HCT116 (cell line): ENCODE data around the gene ANP32D. TPM values are rescaled to one million over a fixed set of nuclear protein-coding genes. Genes with fewer than 3 reads are reported as not detected.

Source experiments
- ATAC-seq: fragments of 200-7000 bp; cut with Tn5 transposase; 2 replicates; pipeline ENCODE4 v1.9.1; 2020; ENCODE audit warnings: mild to moderate bottlenecking, moderate library complexity
- BruUV-seq: library from RNA; stranded (reverse); fragments of 400-500 nt; replicated peaks from 2 replicates; lab custom pipeline; 2021; lab: Mats Ljungman, UMichigan
- CTCF ChIA-PET: fragments of 300-600 bp; sonication (Branson Sonifier 250); formaldehyde crosslinking; loops from one replicate; lab custom pipeline; 2021; ENCODE audit warnings: antibody characterized with exemption; lab: Charles Lee
- POLR2A ChIA-PET: fragments of 300-600, 350-600 bp; sonication (Branson Sonifier 250); formaldehyde crosslinking; loops from one replicate; lab custom pipeline; 2021; ENCODE audit warnings: antibody characterized with exemption; lab: Charles Lee
- RAD21 ChIA-PET, 2 experiments: fragments of 300-600 bp; sonication (Branson Sonifier 250); formaldehyde crosslinking; loops; one replicate each; lab custom pipeline; 2023; ENCODE audit warnings: low total read pairs in 2 of 2; ENCODE audit not compliant: uncharacterized antibody in 2 of 2, unreplicated experiment in 2 of 2, low non-redundant PET in 1 of 2; lab: Charles Lee
- DNase-seq: peaks from one replicate; pipeline ENCODE4 v3.0.0-alpha.2; 2010; ENCODE audit warnings: low read depth, low spot score
- H2AFZ ChIP-seq: fragments of 200-600 bp; shearing (Covaris generic), sonication (generic); 2 replicates; pipeline ENCODE4 v1.6.1; 2017; ENCODE audit warnings: low read depth, mixed run types, mixed read lengths, antibody characterized with exemption, low read length; ENCODE audit not compliant: poor library complexity, severe bottlenecking
- H3K27ac ChIP-seq: 2 replicates; pipeline ENCODE4 v1.5.1; 2012; ENCODE audit warnings: low read depth, low read length
- H3K27me3 ChIP-seq: fragments of 200-600 bp; sonication (generic); 2 replicates; pipeline ENCODE4 v1.6.1; 2016; ENCODE audit warnings: mixed run types, low read length, mixed read lengths; ENCODE audit not compliant: insufficient read depth
- H3K36me3 ChIP-seq, 2 experiments: fragments of 200-500 bp in 1 of 2; fragments of 200-600 bp in 1 of 2; sonication (Bioruptor generic) in 1 of 2; sonication (generic) in 1 of 2; 2 replicates each; pipeline versions ENCODE4 v1.5.1 to v1.6.1; 2014 to 2016; ENCODE audit warnings: low read length in 2 of 2, inconsistent platforms in 1 of 2, mixed read lengths in 1 of 2, mixed run types in 1 of 2; ENCODE audit not compliant: insufficient read depth in 2 of 2, control insufficient read depth in 1 of 2
- H3K4me1 ChIP-seq, 2 experiments: fragments of 200-600 bp in 1 of 2; sonication (generic) in 1 of 2; 2 replicates each; pipeline versions ENCODE4 v1.5.1 to v1.6.1; 2012 to 2017; ENCODE audit warnings: low read length in 2 of 2, inconsistent platforms in 1 of 2, mild to moderate bottlenecking in 1 of 2, mixed read lengths in 1 of 2, mixed run types in 1 of 2, moderate library complexity in 1 of 2; ENCODE audit not compliant: insufficient read depth in 2 of 2, control insufficient read depth in 1 of 2
- H3K4me2 ChIP-seq: fragments of 200-600 bp; sonication (generic); 2 replicates; pipeline ENCODE4 v1.6.1; 2017; ENCODE audit warnings: mixed run types, low read length, mixed read lengths
- H3K4me3 ChIP-seq, 2 experiments: fragments of 200-600 bp in 1 of 2; sonication (generic) in 1 of 2; replicated peaks in 1 of 2; 2 replicates each; pipeline ENCODE4 v1.5.1; 2011 to 2016; ENCODE audit warnings: low read length in 2 of 2, control low read depth in 1 of 2, low read depth in 1 of 2, mild to moderate bottlenecking in 1 of 2, mixed read lengths in 1 of 2, mixed run types in 1 of 2
- H3K79me2 ChIP-seq: fragments of 200-600 bp; sonication (generic); 2 replicates; pipeline ENCODE4 v1.6.1; 2017; ENCODE audit warnings: mild to moderate bottlenecking, mixed run types, low read length, moderate library complexity, mixed read lengths; ENCODE audit not compliant: insufficient read depth
- H3K9ac ChIP-seq: fragments of 200-600 bp; sonication (generic); 2 replicates; pipeline ENCODE4 v1.6.1; 2016; ENCODE audit warnings: low read length, mixed read lengths
- H3K9me2 ChIP-seq: fragments of 200-600 bp; sonication (generic), shearing (Covaris generic); 2 replicates; pipeline ENCODE4 v1.6.1; 2017; ENCODE audit warnings: mixed run types, mild to moderate bottlenecking, moderate library complexity; ENCODE audit not compliant: insufficient read depth
- H3K9me3 ChIP-seq, 2 experiments: fragments of 200-500 bp in 1 of 2; fragments of 200-600 bp in 1 of 2; sonication (Bioruptor generic) in 1 of 2; sonication (generic) in 1 of 2; 2 replicates each; pipeline ENCODE4 v1.6.1; 2014 to 2017; ENCODE audit warnings: low read length in 2 of 2, mixed read lengths in 2 of 2, inconsistent platforms in 1 of 2, low read depth in 1 of 2, mild to moderate bottlenecking in 1 of 2, mixed run types in 1 of 2, moderate library complexity in 1 of 2; ENCODE audit not compliant: control insufficient read depth in 1 of 2, insufficient read depth in 1 of 2
- H4K20me1 ChIP-seq: fragments of 200-600 bp; sonication (generic), shearing (Covaris generic); 2 replicates; pipeline ENCODE4 v1.6.1; 2017; ENCODE audit warnings: mixed run types, mild to moderate bottlenecking, moderate library complexity; ENCODE audit not compliant: insufficient read depth
- CBX3 ChIP-seq: IDR thresholded peaks from 2 replicates; pipeline ENCODE4 v1.6.1; 2012; ENCODE audit warnings: low read depth
- EGR1 ChIP-seq: IDR thresholded peaks from 2 replicates; pipeline ENCODE4 v1.6.1; 2012; ENCODE audit warnings: low read depth
- ELF1 ChIP-seq: IDR thresholded peaks from 2 replicates; pipeline ENCODE4 v1.6.1; 2012; ENCODE audit warnings: low read depth, borderline replicate concordance
- EZH2phosphoT487 ChIP-seq: fragments of 200-600 bp; IDR thresholded peaks from 2 replicates; pipeline ENCODE4 v1.6.1; 2018; ENCODE audit warnings: antibody characterized with exemption, borderline replicate concordance
- FOSL1 ChIP-seq: IDR thresholded peaks from 2 replicates; pipeline ENCODE4 v1.6.1; 2012; ENCODE audit warnings: low read depth
- JUND ChIP-seq: IDR thresholded peaks from 2 replicates; pipeline ENCODE4 v1.6.1; 2012
- POLR2AphosphoS5 ChIP-seq: IDR thresholded peaks from 2 replicates; pipeline ENCODE4 v1.6.1; 2011; ENCODE audit warnings: mild to moderate bottlenecking, low read depth, low read length, moderate library complexity
- RAD21 ChIP-seq: IDR thresholded peaks from 2 replicates; pipeline ENCODE4 v1.6.1; 2012; ENCODE audit warnings: low read depth, mild to moderate bottlenecking
- SIN3A ChIP-seq: IDR thresholded peaks from 2 replicates; pipeline ENCODE4 v1.6.1; 2012; ENCODE audit warnings: low read depth
- SP1 ChIP-seq: IDR thresholded peaks from 2 replicates; pipeline ENCODE4 v1.6.1; 2012; ENCODE audit warnings: low read depth
- TCF7L2 ChIP-seq: IDR thresholded peaks from 2 replicates; pipeline ENCODE4 v1.7.0; 2011; ENCODE audit warnings: borderline replicate concordance, inconsistent platforms; ENCODE audit not compliant: insufficient read depth, insufficient read length; ENCODE audit errors: extremely low read depth
- ZFX ChIP-seq: fragments of 450-650 bp; IDR thresholded peaks from 2 replicates; pipeline ENCODE4 v1.6.1; 2017
- ZNF274 ChIP-seq: fragments of 200-500 bp; sonication (Bioruptor generic); IDR thresholded peaks from 2 replicates; pipeline ENCODE4 v1.6.1; 2014; ENCODE audit warnings: mild to moderate bottlenecking, low read depth, low read length, inconsistent platforms
- intact Hi-C: fragments of 100-400 bp; cut with micrococcal nuclease; formaldehyde crosslinking; loops from 2 replicates; pipeline ENCODE4 v1.10.0; 2022
- total RNA-seq: library from RNA; stranded (reverse); gene quantifications from one replicate; pipeline ENCODE4 v1.2.1, GENCODE V29; 2021; ENCODE audit not compliant: unreplicated experiment
- TF ChIP-seq, protein P1 (sequence below): IDR thresholded peaks from 2 replicates; pipeline ENCODE4 v1.6.1; 2012
- TF ChIP-seq, protein P2 (sequence below): IDR thresholded peaks from 2 replicates; pipeline ENCODE4 v1.6.1; 2012; ENCODE audit warnings: low read depth
- TF ChIP-seq, protein P3 (sequence below): IDR thresholded peaks from 2 replicates; pipeline ENCODE4 v1.6.1; 2012
- TF ChIP-seq, protein P4 (sequence below), 3 experiments: fragments of 200-600 bp in 1 of 3; sonication (generic) in 1 of 3; IDR thresholded peaks in 2 of 3; conservative IDR thresholded peaks in 1 of 3; 2 replicates each; pipeline ENCODE4 v1.5.1; 2012 to 2017; ENCODE audit warnings: low read depth in 2 of 3, low read length in 2 of 3, antibody characterized with exemption in 1 of 3, borderline replicate concordance in 1 of 3, control low read depth in 1 of 3, mild to moderate bottlenecking in 1 of 3, mixed read lengths in 1 of 3, mixed run types in 1 of 3, moderate library complexity in 1 of 3; ENCODE audit not compliant: insufficient read depth in 1 of 3

Gene ANP32D
- total RNA-seq, 1 experiment from 2014 or later: not detected

DNA sequence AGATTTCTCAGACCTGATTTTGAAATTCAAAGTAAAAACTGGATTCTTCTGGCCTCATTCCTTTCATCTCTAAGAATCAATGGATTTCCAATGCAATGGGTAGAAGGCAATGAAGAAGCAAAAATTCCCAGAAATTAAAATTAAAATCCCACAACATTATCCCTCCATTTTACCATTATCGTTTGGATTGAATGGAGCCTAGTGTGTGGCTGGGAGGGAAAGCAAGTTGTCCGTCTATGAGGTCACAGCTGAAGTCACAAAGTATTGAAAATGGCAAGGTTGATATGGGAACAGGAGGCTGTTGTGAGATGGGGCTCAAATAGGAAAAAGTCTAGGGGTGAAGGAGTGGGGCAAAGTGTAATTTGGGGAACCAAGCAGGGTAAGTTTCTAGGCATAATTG lies 9.8 kb downstream of the ANP32D start, which contains the start of gene C12orf54:
TSS of gene C12orf54 (plus strand) at position 301 of the 400 bp plus-strand sequence. CDS start 799 bp downstream, outside the sequence.
- ChIA-PET CTCF (no interaction called here), RAD21 (no interaction called here), POLR2A (no interaction called here)
- no peaks in the 10 kb centered on the region for H3K27me3 ChIP-seq
- no peak for ATAC-seq
- no peak within 1 kb of the TSS for H2AFZ ChIP-seq
- no peaks in the 10 kb centered on the region for H3K9me2 ChIP-seq
- no peak for DNase-seq
- H3K9ac ChIP-seq: no peak within 1 kb of the TSS
- H3K79me2 ChIP-seq: no peaks in the 10 kb centered on the region
- no peak within 1 kb of the TSS for H3K27ac ChIP-seq
- no peaks in the 10 kb centered on the region for H3K36me3 ChIP-seq
- no peaks in the 10 kb centered on the region for H4K20me1 ChIP-seq
- BruUV-seq: no TSS peak
- no peak within 1 kb of the TSS for H3K4me3 ChIP-seq
- no peak within 1 kb of the TSS for H3K4me2 ChIP-seq
- H3K9me3 ChIP-seq: no peaks in the 10 kb centered on the region
- intact Hi-C loops: no loop called here
- H3K4me1 ChIP-seq: no peaks in the 10 kb centered on the region
- no peak for TF ChIP-seq JUND

DNA sequence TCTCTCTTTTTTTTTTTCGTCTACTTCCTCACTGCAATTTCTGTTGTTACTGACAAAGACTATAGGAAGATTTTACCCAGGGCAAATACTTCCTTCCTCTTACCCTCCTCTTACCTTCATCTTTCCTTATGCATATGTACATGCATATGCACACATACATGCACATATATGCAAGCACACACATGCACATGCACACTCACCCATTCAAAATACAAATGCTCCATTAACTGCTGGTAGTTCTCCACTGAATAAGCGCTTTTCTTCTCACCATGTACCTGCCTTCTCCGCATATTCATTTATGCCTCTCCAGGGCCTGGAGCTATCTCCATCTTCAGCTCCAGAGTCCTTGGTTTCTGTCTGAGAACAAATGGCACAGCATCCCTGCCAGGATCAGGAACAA lies 10.6 kb downstream of the ANP32D start:
- H3K27ac ChIP-seq: no peak overlapping the region
- no peak overlapping the region for H3K4me2 ChIP-seq
- H3K4me3 ChIP-seq: no peak overlapping the region
- no peaks in the 10 kb centered on the region for H3K27me3 ChIP-seq
- no peaks in the 10 kb centered on the region for H3K9me2 ChIP-seq
- BruUV-seq: no TSS peak
- no peak for ATAC-seq
- no peak overlapping the region for H2AFZ ChIP-seq
- no peaks in the 10 kb centered on the region for H4K20me1 ChIP-seq
- H3K4me1 ChIP-seq: no peaks in the 10 kb centered on the region
- H3K9me3 ChIP-seq: no peaks in the 10 kb centered on the region
- ChIA-PET POLR2A (no interaction called here), RAD21 (no interaction called here), CTCF (no interaction called here)
- no peaks in the 10 kb centered on the region for H3K79me2 ChIP-seq
- H3K36me3 ChIP-seq: no peaks in the 10 kb centered on the region
- DNase-seq: no peak
- intact Hi-C loops: no loop called here
- H3K9ac ChIP-seq: no peak overlapping the region
- TF ChIP-seq ZFX (no peak), ELF1 (no peak), SP1 (no peak), EZH2phosphoT487 (no peak), CBX3 (no peak), ZNF274 (no peak), EGR1 (no peak), TCF7L2 (no peak), POLR2AphosphoS5 (no peak), FOSL1 (no peak), JUND (no peak), RAD21 (no peak), SIN3A (no peak)
- TF ChIP-seq, protein P1, sequence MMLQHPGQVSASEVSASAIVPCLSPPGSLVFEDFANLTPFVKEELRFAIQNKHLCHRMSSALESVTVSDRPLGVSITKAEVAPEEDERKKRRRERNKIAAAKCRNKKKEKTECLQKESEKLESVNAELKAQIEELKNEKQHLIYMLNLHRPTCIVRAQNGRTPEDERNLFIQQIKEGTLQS: no peak
- TF ChIP-seq, protein P2, sequence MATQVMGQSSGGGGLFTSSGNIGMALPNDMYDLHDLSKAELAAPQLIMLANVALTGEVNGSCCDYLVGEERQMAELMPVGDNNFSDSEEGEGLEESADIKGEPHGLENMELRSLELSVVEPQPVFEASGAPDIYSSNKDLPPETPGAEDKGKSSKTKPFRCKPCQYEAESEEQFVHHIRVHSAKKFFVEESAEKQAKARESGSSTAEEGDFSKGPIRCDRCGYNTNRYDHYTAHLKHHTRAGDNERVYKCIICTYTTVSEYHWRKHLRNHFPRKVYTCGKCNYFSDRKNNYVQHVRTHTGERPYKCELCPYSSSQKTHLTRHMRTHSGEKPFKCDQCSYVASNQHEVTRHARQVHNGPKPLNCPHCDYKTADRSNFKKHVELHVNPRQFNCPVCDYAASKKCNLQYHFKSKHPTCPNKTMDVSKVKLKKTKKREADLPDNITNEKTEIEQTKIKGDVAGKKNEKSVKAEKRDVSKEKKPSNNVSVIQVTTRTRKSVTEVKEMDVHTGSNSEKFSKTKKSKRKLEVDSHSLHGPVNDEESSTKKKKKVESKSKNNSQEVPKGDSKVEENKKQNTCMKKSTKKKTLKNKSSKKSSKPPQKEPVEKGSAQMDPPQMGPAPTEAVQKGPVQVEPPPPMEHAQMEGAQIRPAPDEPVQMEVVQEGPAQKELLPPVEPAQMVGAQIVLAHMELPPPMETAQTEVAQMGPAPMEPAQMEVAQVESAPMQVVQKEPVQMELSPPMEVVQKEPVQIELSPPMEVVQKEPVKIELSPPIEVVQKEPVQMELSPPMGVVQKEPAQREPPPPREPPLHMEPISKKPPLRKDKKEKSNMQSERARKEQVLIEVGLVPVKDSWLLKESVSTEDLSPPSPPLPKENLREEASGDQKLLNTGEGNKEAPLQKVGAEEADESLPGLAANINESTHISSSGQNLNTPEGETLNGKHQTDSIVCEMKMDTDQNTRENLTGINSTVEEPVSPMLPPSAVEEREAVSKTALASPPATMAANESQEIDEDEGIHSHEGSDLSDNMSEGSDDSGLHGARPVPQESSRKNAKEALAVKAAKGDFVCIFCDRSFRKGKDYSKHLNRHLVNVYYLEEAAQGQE: no peak
- TF ChIP-seq, protein P3, sequence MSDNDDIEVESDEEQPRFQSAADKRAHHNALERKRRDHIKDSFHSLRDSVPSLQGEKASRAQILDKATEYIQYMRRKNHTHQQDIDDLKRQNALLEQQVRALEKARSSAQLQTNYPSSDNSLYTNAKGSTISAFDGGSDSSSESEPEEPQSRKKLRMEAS: no peak
- TF ChIP-seq, protein P4, sequence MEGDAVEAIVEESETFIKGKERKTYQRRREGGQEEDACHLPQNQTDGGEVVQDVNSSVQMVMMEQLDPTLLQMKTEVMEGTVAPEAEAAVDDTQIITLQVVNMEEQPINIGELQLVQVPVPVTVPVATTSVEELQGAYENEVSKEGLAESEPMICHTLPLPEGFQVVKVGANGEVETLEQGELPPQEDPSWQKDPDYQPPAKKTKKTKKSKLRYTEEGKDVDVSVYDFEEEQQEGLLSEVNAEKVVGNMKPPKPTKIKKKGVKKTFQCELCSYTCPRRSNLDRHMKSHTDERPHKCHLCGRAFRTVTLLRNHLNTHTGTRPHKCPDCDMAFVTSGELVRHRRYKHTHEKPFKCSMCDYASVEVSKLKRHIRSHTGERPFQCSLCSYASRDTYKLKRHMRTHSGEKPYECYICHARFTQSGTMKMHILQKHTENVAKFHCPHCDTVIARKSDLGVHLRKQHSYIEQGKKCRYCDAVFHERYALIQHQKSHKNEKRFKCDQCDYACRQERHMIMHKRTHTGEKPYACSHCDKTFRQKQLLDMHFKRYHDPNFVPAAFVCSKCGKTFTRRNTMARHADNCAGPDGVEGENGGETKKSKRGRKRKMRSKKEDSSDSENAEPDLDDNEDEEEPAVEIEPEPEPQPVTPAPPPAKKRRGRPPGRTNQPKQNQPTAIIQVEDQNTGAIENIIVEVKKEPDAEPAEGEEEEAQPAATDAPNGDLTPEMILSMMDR (IDR thresholded peaks at IDR 0.05 in 2 of 3, conservative IDR thresholded peaks at IDR 0.05 in 1 of 3; ENCODE audit: borderline replicate concordance in 1 of 3, insufficient read depth in 1 of 3, low read depth in 2 of 3, low read length in 2 of 3): no peak
